ENCODE results near the gene PRDX3. TPM values are rescaled to one million over a fixed set of nuclear protein-coding genes. Genes with fewer than 3 reads are reported as not detected.

PRDX3 gene
- total RNA-seq, 1 donor from 2014 or later: 126 TPM

- DNase-seq (ENCODE audit: low spot score): no peak
These were observed 46.9 kb downstream of the PRDX3 start for GRCh38 chr10:119131512-119132240.

GRCh38 chr10:119129721-119130120, 48.9 kb downstream of the PRDX3 start:
- no peak for DNase-seq (ENCODE audit: low spot score)

DNA sequence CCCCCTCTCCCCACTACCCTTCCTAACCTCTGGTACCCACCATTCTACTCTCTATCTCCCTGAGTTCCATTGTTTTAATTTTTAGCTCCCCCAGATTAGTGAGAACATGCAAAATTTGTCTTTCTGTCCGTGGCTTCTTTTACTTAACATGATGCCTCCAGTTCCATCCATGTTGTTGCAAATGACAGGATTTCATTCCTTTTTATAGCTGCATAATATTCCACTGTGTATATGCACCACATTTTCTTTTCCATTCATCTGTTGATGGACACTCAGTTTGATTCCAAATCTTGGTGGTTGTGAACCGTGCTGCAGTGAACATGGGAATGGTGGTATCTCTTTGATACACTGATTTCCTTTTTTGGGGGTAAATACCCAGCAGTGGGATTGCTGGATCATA, 52.7 kb downstream of the PRDX3 start:
- DNase-seq (ENCODE audit: low spot score): no peak

DNA sequence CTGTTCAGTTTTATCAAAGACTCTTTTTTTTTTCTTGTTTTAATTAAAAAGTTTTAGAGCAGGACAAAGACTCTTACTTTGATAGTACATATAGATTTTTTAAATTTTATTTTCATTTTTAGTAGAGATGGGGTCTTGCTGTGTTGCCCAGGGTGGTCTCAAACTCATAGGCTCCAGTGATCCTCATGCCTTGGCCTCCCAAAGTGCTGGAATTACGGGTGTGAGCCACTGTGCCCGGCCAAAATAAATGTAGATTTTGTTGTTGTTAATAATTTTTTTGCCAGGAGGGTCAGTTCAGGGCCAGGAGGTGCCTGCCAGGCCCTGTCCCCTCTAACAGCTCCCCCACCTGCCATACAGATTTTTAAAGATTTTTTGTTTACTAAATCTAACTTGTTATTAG, 57.7 kb downstream of the PRDX3 start:
- no peak for DNase-seq (ENCODE audit: low spot score)

GRCh38 chr10:119120413-119120867, 58.2 kb downstream of the PRDX3 start:
- no peak for DNase-seq (ENCODE audit: low spot score)

DNA sequence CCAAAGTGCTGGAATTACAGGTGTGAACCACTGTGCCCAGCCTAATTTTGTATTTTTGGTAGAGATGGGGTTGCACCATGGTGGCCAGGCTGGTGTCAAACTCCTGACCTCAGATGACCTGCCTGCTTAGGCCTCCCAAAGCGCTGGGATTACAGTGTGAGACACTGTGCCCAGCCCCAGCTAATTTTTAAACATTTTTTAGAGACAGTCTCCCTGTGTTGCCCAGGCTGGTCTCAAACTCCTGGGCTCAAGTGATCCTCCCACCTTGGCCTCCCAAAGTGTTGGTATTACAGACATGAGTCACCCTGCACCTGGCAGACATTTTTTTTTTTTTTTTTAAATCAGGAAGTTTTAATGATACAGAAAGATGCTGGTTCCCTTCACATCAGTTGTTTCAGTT, 59.2 kb downstream of the PRDX3 start:
- DNase-seq (ENCODE audit: low spot score): no peak

DNA sequence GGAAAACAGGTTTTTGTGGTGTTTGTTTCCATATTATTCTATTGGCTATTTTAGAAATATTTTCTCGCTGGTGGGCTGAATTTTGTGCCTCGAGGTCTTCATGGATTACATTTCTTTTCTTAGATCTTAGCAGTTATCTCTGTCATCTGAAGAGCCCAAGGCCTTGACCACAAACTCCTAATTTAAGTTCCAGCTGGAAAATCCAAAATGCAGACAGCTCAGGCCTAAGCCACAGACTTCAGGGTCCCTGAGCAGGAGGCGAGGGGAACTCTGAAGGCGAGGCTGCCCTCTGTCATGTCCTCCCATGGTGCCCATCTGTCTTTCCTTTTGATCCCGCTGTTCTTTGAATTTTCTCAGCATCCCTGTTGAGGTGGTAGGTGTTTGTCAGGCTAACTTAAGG, 60.4 kb downstream of the PRDX3 start:
- no peak for DNase-seq (ENCODE audit: low spot score)

Other genes with a start within 250 kb of the PRDX3 start
- 0.60 TPM for gene NANOS1, start 149.1 kb downstream of the PRDX3 start, total RNA-seq
- gene EIF3A, start 98.0 kb downstream of the PRDX3 start, total RNA-seq: 86.8 TPM
- gene DENND10, start 74.7 kb downstream of the PRDX3 start, total RNA-seq: 30.0 TPM
- 15.8 TPM for gene SFXN4, start 13.1 kb downstream of the PRDX3 start, total RNA-seq
- gene GRK5, start 28.8 kb upstream of the PRDX3 start, total RNA-seq: 21.1 TPM

Data from mucosa of gallbladder (tissue), 1 donor.